ENCODE data around the gene ZNRF3.

ZNRF3 gene

GRCh38 chr22:28898233-28898629 is 14.9 kb downstream of the ZNRF3 start:
- Histone ChIP-seq H3K4me3 (ENCODE audit: low read depth in 1 of 2, low read length in 2 of 2) (no peak overlapping the region), H3K9me3 (ENCODE audit: insufficient read depth, low read length, severe bottlenecking) (no peaks in the 10 kb centered on the region), H3K9ac (ENCODE audit: low read depth, low read length) (no peak overlapping the region), H3K4me1 (ENCODE audit: insufficient read depth, low read length) (peaks cover 25% of the 10 kb centered on the region), H2AFZ (ENCODE audit: low read depth, low read length) (no peak overlapping the region), H3K4me2 (ENCODE audit: insufficient read depth, low read length) (no peak overlapping the region), H3K27ac (ENCODE audit: low read length) (no peak overlapping the region), H3K27me3 (ENCODE audit: insufficient read depth, low read length, poor library complexity) (no peaks in the 10 kb centered on the region), H4K20me1 (ENCODE audit: insufficient read depth, low read length) (peaks cover 57% of the 10 kb centered on the region), H3K36me3 (ENCODE audit: insufficient read depth, low read length) (no peaks in the 10 kb centered on the region), H3K79me2 (ENCODE audit: insufficient read depth, low read length) (peaks cover 2% of the 10 kb centered on the region; the same call in 1 of the 2 replicates)
- no peak for TF ChIP-seq CTCF (IDR thresholded peaks at IDR 0.05; ENCODE audit: borderline replicate concordance, extremely low read depth, low read length, poor library complexity, severe bottlenecking)
- TF ChIP-seq EZH2 (IDR thresholded peaks at IDR 0.05; ENCODE audit: borderline replicate concordance, low read depth, low read length, severe bottlenecking): no peak
- ATAC-seq (ENCODE audit: insufficient read depth, low read depth) (no peak), DNase-seq (no peak)

GRCh38 chr22:28899199-28899853 is 16.0 kb downstream of the ZNRF3 start:
- peak overlapping the region; percentile 38 for H3K4me2 ChIP-seq (ENCODE audit: insufficient read depth, low read length)
- TF ChIP-seq CTCF (IDR thresholded peaks at IDR 0.05; ENCODE audit: borderline replicate concordance, extremely low read depth, low read length, poor library complexity, severe bottlenecking) (no peak), EZH2 (IDR thresholded peaks at IDR 0.05; ENCODE audit: borderline replicate concordance, low read depth, low read length, severe bottlenecking) (no peak)
- H3K4me1 ChIP-seq (ENCODE audit: insufficient read depth, low read length): peaks cover 25% of the 10 kb centered on the region
- H2AFZ ChIP-seq (ENCODE audit: low read depth, low read length): no peak overlapping the region
- DNase-seq (peak; percentile 88), ATAC-seq (ENCODE audit: insufficient read depth, low read depth) (peak; percentile 100)
- H3K9me3 ChIP-seq (ENCODE audit: insufficient read depth, low read length, severe bottlenecking): no peaks in the 10 kb centered on the region
- H3K27me3 ChIP-seq (ENCODE audit: insufficient read depth, low read length, poor library complexity): no peaks in the 10 kb centered on the region
- peaks cover 57% of the 10 kb centered on the region for H4K20me1 ChIP-seq (ENCODE audit: insufficient read depth, low read length)
- no peak overlapping the region for H3K27ac ChIP-seq (ENCODE audit: low read length)
- no peaks in the 10 kb centered on the region for H3K36me3 ChIP-seq (ENCODE audit: insufficient read depth, low read length)
- peaks cover 1% of the 10 kb centered on the region; the same call in 1 of the 2 replicates for H3K79me2 ChIP-seq (ENCODE audit: insufficient read depth, low read length)
- H3K4me3 ChIP-seq (ENCODE audit: low read depth in 1 of 2, low read length in 2 of 2): no peak overlapping the region
- no peak overlapping the region for H3K9ac ChIP-seq (ENCODE audit: low read depth, low read length)

- Histone ChIP-seq H3K4me2 (ENCODE audit: insufficient read depth, low read length) (no peak overlapping the region), H3K27ac (ENCODE audit: low read length) (no peak overlapping the region), H4K20me1 (ENCODE audit: insufficient read depth, low read length) (peaks cover 62% of the 10 kb centered on the region), H3K4me1 (ENCODE audit: insufficient read depth, low read length) (peaks cover 25% of the 10 kb centered on the region), H2AFZ (ENCODE audit: low read depth, low read length) (no peak overlapping the region), H3K9ac (ENCODE audit: low read depth, low read length) (no peak overlapping the region), H3K27me3 (ENCODE audit: insufficient read depth, low read length, poor library complexity) (no peaks in the 10 kb centered on the region), H3K36me3 (ENCODE audit: insufficient read depth, low read length) (no peaks in the 10 kb centered on the region), H3K4me3 (ENCODE audit: low read depth in 1 of 2, low read length in 2 of 2) (no peak overlapping the region), H3K9me3 (ENCODE audit: insufficient read depth, low read length, severe bottlenecking) (no peaks in the 10 kb centered on the region), H3K79me2 (ENCODE audit: insufficient read depth, low read length) (no peaks in the 10 kb centered on the region; the same call in 1 of the 2 replicates)
- DNase-seq: no peak
- no peak for TF ChIP-seq CTCF (IDR thresholded peaks at IDR 0.05; ENCODE audit: borderline replicate concordance, extremely low read depth, low read length, poor library complexity, severe bottlenecking)
- TF ChIP-seq EZH2 (IDR thresholded peaks at IDR 0.05; ENCODE audit: borderline replicate concordance, low read depth, low read length, severe bottlenecking): no peak
- no peak for ATAC-seq (ENCODE audit: insufficient read depth, low read depth)
Observed at GRCh38 chr22:28900379-28900925, 17.1 kb downstream of the ZNRF3 start.
